Measurements from ENCODE around the gene TARDBP. TPM values are rescaled to one million over a fixed set of nuclear protein-coding genes. Genes with fewer than 3 reads are reported as not detected.

Gene TARDBP
- total RNA-seq, 1 donor from 2014 or later: 117 TPM

DNA sequence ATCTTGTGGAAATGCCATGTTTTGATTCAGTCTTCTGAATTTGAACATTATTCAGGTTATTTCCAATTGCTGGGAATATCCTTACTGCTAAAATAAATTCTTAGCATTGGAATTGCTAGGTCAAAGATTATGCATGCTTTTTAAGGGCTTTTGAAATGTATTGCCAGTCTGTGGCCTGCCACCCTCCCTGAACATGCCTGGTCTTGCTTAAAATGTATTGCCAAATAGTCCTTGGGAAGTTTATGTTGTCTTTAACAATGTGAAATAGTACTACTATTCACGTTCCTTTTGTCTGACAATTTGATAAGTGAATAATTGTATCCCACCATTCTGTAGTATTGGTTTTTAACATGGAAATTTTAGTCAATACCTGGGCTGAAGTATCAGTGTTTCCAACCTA lies 13.6 kb downstream of the TARDBP start:
- Mint-ChIP-seq H3K27ac (ENCODE audit: unreplicated experiment) (no peak overlapping the region), H3K4me3 (ENCODE audit: unreplicated experiment) (no peak overlapping the region), H3K4me1 (ENCODE audit: unreplicated experiment) (no peaks in the 10 kb centered on the region), H3K36me3 (ENCODE audit: unreplicated experiment) (peaks cover 52% of the 10 kb centered on the region), H3K27me3 (ENCODE audit: unreplicated experiment) (no peaks in the 10 kb centered on the region), H3K9me3 (ENCODE audit: unreplicated experiment) (no peaks in the 10 kb centered on the region)
- no peak for DNase-seq (ENCODE audit: extremely low spot score, unreplicated experiment)
- TF ChIP-seq CTCF (IDR thresholded peaks at IDR 0.05): no peak

DNA sequence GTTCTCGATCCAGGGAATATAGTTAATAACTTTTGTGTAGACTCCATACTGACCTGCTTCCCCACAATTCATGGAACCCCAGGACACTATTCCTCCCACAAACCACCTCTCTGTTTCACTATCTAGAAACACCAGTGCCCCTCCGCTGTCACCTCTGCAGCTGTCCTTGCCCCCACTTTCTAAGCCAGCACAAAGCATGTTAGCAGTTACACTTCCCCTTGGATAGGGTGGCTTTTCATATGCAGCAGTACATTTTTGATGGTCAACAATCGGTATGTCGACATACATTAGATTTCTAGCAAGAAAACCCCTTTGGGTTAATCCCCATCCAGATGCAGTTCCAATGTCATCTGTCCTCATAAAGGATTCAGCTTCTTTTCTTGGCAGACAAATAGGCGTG lies 14.4 kb downstream of the TARDBP start:
- Mint-ChIP-seq H3K9me3 (ENCODE audit: unreplicated experiment) (no peaks in the 10 kb centered on the region), H3K4me1 (ENCODE audit: unreplicated experiment) (no peaks in the 10 kb centered on the region), H3K36me3 (ENCODE audit: unreplicated experiment) (peaks cover 44% of the 10 kb centered on the region), H3K27me3 (ENCODE audit: unreplicated experiment) (no peaks in the 10 kb centered on the region), H3K4me3 (ENCODE audit: unreplicated experiment) (no peak overlapping the region), H3K27ac (ENCODE audit: unreplicated experiment) (no peak overlapping the region)
- DNase-seq (ENCODE audit: extremely low spot score, unreplicated experiment): no peak
- TF ChIP-seq CTCF (IDR thresholded peaks at IDR 0.05): no peak

DNA sequence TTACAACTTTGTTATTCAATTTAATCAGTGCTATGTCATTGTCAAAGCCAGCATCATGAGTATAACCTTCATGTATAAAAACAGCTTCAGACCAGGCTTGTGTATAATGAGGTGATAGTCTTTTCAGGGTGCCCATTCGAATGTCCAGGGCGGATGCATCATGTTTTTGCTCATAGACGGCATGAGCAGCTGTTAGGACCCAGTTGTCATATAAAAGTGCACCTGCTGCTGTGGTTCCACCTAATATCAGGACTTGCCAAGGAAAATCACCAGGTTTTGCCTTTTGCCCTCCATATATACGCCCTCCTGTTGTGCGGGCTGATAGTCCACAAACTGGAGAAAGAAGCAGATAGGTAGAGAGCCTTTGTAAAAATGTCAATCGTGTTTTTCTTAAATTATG lies 14.9 kb downstream of the TARDBP start:
- Mint-ChIP-seq H3K27me3 (ENCODE audit: unreplicated experiment) (no peaks in the 10 kb centered on the region), H3K9me3 (ENCODE audit: unreplicated experiment) (no peaks in the 10 kb centered on the region), H3K36me3 (ENCODE audit: unreplicated experiment) (peaks cover 39% of the 10 kb centered on the region), H3K4me1 (ENCODE audit: unreplicated experiment) (no peaks in the 10 kb centered on the region), H3K27ac (ENCODE audit: unreplicated experiment) (no peak overlapping the region), H3K4me3 (ENCODE audit: unreplicated experiment) (no peak overlapping the region)
- DNase-seq (ENCODE audit: extremely low spot score, unreplicated experiment): no peak
- TF ChIP-seq CTCF (IDR thresholded peaks at IDR 0.05): no peak

DNA sequence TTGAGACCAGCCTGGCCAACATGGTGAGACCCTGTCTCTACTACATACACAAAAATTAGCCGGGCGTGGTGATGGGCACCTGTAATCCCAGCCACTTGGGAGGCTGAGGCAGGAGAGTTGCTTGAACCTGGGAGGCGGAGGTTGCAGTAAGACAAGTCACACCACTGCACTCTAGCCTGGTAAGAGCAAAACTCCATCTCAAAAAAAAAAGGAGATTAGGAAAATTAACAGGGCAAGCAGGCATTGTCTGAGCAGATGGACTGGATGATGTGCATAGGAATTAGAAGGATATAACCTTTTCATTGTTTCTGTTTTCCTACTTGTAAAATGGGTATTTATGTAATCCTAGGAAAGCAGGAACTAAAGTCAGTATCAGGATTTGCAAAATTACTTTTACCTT lies 15.6 kb downstream of the TARDBP start:
- H3K36me3 Mint-ChIP-seq (ENCODE audit: unreplicated experiment): peaks cover 34% of the 10 kb centered on the region
- no peak overlapping the region for H3K27ac Mint-ChIP-seq (ENCODE audit: unreplicated experiment)
- no peaks in the 10 kb centered on the region for H3K27me3 Mint-ChIP-seq (ENCODE audit: unreplicated experiment)
- no peak overlapping the region for H3K4me3 Mint-ChIP-seq (ENCODE audit: unreplicated experiment)
- H3K9me3 Mint-ChIP-seq (ENCODE audit: unreplicated experiment): no peaks in the 10 kb centered on the region
- H3K4me1 Mint-ChIP-seq (ENCODE audit: unreplicated experiment): no peaks in the 10 kb centered on the region
- TF ChIP-seq CTCF (IDR thresholded peaks at IDR 0.05): no peak
- DNase-seq (ENCODE audit: extremely low spot score, unreplicated experiment): no peak

DNA sequence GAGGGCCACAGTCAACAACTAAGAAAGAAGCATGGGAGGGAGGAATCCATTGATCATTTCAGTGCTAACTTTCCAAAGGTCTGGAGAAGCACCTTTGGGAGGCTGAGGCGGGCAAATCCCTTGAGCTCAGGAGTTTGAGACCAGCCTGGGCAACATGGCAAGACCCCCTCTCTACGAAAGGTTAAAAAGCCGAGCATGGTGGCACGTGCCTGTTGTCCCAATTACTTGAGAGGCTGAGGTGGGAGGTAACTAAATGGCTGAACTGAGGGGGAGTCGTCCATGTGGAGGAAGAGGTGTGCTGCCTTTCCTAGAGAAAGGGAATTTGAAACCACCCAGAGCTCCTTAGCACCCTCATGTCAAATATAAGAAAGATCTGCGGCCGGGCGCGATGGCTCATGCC lies 18.4 kb downstream of the TARDBP start:
- no peak overlapping the region for H3K4me3 Mint-ChIP-seq (ENCODE audit: unreplicated experiment)
- DNase-seq (ENCODE audit: extremely low spot score, unreplicated experiment): no peak
- no peak for TF ChIP-seq CTCF (IDR thresholded peaks at IDR 0.05)
- H3K27ac Mint-ChIP-seq (ENCODE audit: unreplicated experiment): no peak overlapping the region
- peaks cover 13% of the 10 kb centered on the region for H3K36me3 Mint-ChIP-seq (ENCODE audit: unreplicated experiment)
- no peaks in the 10 kb centered on the region for H3K4me1 Mint-ChIP-seq (ENCODE audit: unreplicated experiment)
- no peaks in the 10 kb centered on the region for H3K9me3 Mint-ChIP-seq (ENCODE audit: unreplicated experiment)
- no peaks in the 10 kb centered on the region for H3K27me3 Mint-ChIP-seq (ENCODE audit: unreplicated experiment)
